HepG2 (cell line): ENCODE results near the gene ZNF483. TPM values are rescaled to one million over a fixed set of nuclear protein-coding genes. Genes with fewer than 3 reads are reported as not detected.

Experiments used
- AGO2 ChIP-seq: fragments of 200-400 bp; formaldehyde crosslinking; optimal IDR thresholded peaks from 2 replicates; pipeline ENCODE3; 2017; ENCODE audit warnings: mild to moderate bottlenecking, low read depth, low read length, moderate library complexity
- ATAD3A ChIP-seq: sonication (generic); formaldehyde crosslinking; IDR thresholded peaks from 2 replicates; pipeline ENCODE4 v1.4.0; 2020; ENCODE audit warnings: missing genetic modification reagents
- FIP1L1 ChIP-seq: fragments of 200-400 bp; formaldehyde crosslinking; IDR thresholded peaks from 2 replicates; pipeline ENCODE4 v1.6.1; 2018; ENCODE audit warnings: low read depth, mild to moderate bottlenecking, low read length, moderate library complexity, borderline replicate concordance; ENCODE audit not compliant: insufficient read depth
- GLI4 ChIP-seq: sonication (generic); formaldehyde crosslinking; IDR thresholded peaks from 2 replicates; pipeline ENCODE4 v1.5.1; 2020; ENCODE audit warnings: missing genetic modification reagents, mild to moderate bottlenecking, moderate library complexity, borderline replicate concordance
- HOXA3 ChIP-seq: sonication (generic); formaldehyde crosslinking; IDR thresholded peaks from 2 replicates; pipeline ENCODE4 v1.5.0; 2020; ENCODE audit warnings: missing genetic modification reagents
- MIER3 ChIP-seq: IDR thresholded peaks from 2 replicates; pipeline ENCODE4 v1.6.1; 2016; ENCODE audit warnings: missing compliant biosample characterization, borderline replicate concordance
- NFIC ChIP-seq: IDR thresholded peaks from 2 replicates; pipeline ENCODE4 v1.6.1; 2012; ENCODE audit warnings: mild to moderate bottlenecking, low read length, inconsistent platforms
- ZEB1 ChIP-seq: IDR thresholded peaks from 2 replicates; pipeline ENCODE4 v1.6.1; 2012; ENCODE audit warnings: mild to moderate bottlenecking, low read depth, inconsistent platforms; ENCODE audit not compliant: insufficient replicate concordance
- ZFP41 ChIP-seq: sonication (generic); formaldehyde crosslinking; IDR thresholded peaks from 2 replicates; pipeline ENCODE4 v1.4.0; 2020; ENCODE audit warnings: mild to moderate bottlenecking, missing genetic modification reagents, borderline replicate concordance
- ZNF549 ChIP-seq: sonication (generic); formaldehyde crosslinking; IDR thresholded peaks from 2 replicates; pipeline ENCODE4 v1.5.0; 2020; ENCODE audit warnings: missing genetic modification reagents
- polyA plus RNA-seq, 8 experiments: library from polyadenylated mRNA; depleted of rRNA in 3 of 8; stranded (reverse) in 7 of 8; unstranded in 1 of 8; fragments of >200 nt; fragmentation: Illumina TruSeq in 4 of 8; extraction: Trizol in 4 of 8; gene quantifications; 2 replicates each; pipeline versions ENCODE4 v1.2.1 to v1.2.3, GENCODE V29; 2011 to 2016; ENCODE audit warnings: low read depth in 4 of 8, missing spikeins in 1 of 8, mixed read lengths in 1 of 8; ENCODE audit not compliant: insufficient read depth in 1 of 8
- total RNA-seq, 5 experiments: library from RNA; depleted of rRNA; stranded (reverse); fragments of >200 nt; fragmentation: Illumina TruSeq; extraction: Trizol; gene quantifications; 2 replicates each; pipeline ENCODE4 v1.2.3, GENCODE V29; 2016; ENCODE audit warnings: low read depth in 1 of 5
- TF ChIP-seq, protein P1 (sequence below): IDR thresholded peaks from 2 replicates; pipeline ENCODE4 v1.6.1; 2018; ENCODE audit warnings: missing genetic modification reagents, mild to moderate bottlenecking, missing compliant biosample characterization
- TF ChIP-seq, protein P2 (sequence below): conservative IDR thresholded peaks from 2 replicates; pipeline ENCODE4 v1.6.1; 2018; ENCODE audit warnings: missing genetic modification reagents
- TF ChIP-seq, protein P3 (sequence below): sonication (generic); formaldehyde crosslinking; IDR thresholded peaks from 2 replicates; pipeline ENCODE4 v1.8.0; 2022; ENCODE audit warnings: mild to moderate bottlenecking, missing genetic modification reagents, moderate library complexity
- TF ChIP-seq, protein P4 (sequence below): sonication (generic); formaldehyde crosslinking; IDR thresholded peaks from 2 replicates; pipeline ENCODE4 v1.5.0; 2020; ENCODE audit warnings: missing genetic modification reagents
- TF ChIP-seq, protein P5 (sequence below): sonication (generic); formaldehyde crosslinking; IDR thresholded peaks from one replicate; pipeline ENCODE4 v1.5.1; 2020; ENCODE audit warnings: mild to moderate bottlenecking, missing genetic modification reagents; ENCODE audit errors: not compliant biosample characterization

The ZNF483 gene
- total and polyA plus RNA-seq, 2 of the 13 experiments (the other 11 are each of a cell fraction or from before 2014, with no cell fraction given) = 2.0 to 9.5 TPM

DNA sequence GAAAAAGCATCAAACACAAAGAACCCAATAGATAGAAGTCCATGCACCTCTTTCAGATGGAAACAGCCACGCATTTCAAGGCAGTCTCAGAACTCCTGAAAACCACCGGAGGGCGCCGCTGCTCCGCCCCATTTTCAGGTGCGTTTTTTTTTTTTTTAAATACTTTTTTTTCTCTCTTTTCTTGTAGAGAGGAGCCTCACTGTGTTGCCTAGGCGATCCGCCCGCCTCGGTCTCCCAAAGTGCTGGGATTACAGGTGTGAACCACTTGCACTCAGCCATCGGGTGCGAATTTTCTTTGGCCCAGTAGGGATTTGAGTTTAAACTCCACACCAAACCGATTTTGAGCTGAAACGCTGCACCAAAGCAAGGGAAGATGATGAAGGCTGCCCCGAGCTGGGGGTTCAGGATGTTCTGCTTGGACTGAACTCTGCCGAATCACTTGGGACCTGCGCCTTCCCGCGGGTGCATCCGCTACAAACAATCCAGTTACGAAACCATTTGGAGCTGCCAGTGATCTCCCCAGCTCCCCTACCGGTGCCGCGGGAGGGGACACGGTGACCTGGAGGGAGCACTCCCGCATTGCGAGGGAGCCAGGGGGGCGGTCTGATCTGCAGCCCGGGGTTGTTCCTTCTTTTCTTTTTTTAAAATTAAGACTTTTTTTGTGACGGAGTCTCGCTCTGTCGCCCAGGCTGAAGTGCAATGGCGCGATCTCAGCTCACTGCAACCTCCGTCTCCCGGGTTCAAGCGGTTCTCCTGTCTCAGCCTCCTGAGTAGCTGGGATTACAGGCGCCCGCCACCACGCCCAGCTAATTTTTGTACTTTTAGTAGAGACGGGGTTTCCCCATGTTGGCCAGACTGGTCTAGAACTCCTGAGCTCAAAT, 73.1 kb downstream of the ZNF483 start (continued):
- TF ChIP-seq, protein P1, sequence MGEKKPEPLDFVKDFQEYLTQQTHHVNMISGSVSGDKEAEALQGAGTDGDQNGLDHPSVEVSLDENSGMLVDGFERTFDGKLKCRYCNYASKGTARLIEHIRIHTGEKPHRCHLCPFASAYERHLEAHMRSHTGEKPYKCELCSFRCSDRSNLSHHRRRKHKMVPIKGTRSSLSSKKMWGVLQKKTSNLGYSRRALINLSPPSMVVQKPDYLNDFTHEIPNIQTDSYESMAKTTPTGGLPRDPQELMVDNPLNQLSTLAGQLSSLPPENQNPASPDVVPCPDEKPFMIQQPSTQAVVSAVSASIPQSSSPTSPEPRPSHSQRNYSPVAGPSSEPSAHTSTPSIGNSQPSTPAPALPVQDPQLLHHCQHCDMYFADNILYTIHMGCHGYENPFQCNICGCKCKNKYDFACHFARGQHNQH (CRISPR knock-in tag) = no peak
- TF ChIP-seq, protein P2, sequence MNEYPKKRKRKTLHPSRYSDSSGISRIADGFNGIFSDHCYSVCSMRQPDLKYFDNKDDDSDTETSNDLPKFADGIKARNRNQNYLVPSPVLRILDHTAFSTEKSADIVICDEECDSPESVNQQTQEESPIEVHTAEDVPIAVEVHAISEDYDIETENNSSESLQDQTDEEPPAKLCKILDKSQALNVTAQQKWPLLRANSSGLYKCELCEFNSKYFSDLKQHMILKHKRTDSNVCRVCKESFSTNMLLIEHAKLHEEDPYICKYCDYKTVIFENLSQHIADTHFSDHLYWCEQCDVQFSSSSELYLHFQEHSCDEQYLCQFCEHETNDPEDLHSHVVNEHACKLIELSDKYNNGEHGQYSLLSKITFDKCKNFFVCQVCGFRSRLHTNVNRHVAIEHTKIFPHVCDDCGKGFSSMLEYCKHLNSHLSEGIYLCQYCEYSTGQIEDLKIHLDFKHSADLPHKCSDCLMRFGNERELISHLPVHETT (CRISPR knock-in tag) = no peak
- TF ChIP-seq MIER3 (CRISPR knock-in tag) (no peak), NFIC (no peak), ZNF549 (CRISPR knock-in tag) (no peak), ZFP41 (CRISPR knock-in tag) (no peak), AGO2 (no peak), ATAD3A (no peak), HOXA3 (CRISPR knock-in tag) (no peak; the same call in 1 of the 2 replicates), GLI4 (CRISPR knock-in tag) (no peak), ZEB1 (no peak), FIP1L1 (no peak)
- TF ChIP-seq, protein P3, sequence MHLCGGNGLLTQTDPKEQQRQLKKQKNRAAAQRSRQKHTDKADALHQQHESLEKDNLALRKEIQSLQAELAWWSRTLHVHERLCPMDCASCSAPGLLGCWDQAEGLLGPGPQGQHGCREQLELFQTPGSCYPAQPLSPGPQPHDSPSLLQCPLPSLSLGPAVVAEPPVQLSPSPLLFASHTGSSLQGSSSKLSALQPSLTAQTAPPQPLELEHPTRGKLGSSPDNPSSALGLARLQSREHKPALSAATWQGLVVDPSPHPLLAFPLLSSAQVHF (CRISPR knock-in tag) = no peak
- TF ChIP-seq, protein P4, sequence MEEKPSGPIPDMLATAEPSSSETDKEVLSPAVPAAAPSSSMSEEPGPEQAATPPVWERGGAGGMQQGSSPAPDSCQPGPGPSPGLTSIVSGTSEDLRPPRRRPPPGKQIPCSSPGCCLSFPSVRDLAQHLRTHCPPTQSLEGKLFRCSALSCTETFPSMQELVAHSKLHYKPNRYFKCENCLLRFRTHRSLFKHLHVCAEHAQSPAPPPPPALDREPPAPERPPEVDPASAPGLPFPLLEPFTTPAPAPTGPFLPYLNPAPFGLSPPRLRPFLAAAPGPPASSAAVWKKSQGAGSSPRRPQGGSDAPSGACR (CRISPR knock-in tag) = no peak
- TF ChIP-seq, protein P5, sequence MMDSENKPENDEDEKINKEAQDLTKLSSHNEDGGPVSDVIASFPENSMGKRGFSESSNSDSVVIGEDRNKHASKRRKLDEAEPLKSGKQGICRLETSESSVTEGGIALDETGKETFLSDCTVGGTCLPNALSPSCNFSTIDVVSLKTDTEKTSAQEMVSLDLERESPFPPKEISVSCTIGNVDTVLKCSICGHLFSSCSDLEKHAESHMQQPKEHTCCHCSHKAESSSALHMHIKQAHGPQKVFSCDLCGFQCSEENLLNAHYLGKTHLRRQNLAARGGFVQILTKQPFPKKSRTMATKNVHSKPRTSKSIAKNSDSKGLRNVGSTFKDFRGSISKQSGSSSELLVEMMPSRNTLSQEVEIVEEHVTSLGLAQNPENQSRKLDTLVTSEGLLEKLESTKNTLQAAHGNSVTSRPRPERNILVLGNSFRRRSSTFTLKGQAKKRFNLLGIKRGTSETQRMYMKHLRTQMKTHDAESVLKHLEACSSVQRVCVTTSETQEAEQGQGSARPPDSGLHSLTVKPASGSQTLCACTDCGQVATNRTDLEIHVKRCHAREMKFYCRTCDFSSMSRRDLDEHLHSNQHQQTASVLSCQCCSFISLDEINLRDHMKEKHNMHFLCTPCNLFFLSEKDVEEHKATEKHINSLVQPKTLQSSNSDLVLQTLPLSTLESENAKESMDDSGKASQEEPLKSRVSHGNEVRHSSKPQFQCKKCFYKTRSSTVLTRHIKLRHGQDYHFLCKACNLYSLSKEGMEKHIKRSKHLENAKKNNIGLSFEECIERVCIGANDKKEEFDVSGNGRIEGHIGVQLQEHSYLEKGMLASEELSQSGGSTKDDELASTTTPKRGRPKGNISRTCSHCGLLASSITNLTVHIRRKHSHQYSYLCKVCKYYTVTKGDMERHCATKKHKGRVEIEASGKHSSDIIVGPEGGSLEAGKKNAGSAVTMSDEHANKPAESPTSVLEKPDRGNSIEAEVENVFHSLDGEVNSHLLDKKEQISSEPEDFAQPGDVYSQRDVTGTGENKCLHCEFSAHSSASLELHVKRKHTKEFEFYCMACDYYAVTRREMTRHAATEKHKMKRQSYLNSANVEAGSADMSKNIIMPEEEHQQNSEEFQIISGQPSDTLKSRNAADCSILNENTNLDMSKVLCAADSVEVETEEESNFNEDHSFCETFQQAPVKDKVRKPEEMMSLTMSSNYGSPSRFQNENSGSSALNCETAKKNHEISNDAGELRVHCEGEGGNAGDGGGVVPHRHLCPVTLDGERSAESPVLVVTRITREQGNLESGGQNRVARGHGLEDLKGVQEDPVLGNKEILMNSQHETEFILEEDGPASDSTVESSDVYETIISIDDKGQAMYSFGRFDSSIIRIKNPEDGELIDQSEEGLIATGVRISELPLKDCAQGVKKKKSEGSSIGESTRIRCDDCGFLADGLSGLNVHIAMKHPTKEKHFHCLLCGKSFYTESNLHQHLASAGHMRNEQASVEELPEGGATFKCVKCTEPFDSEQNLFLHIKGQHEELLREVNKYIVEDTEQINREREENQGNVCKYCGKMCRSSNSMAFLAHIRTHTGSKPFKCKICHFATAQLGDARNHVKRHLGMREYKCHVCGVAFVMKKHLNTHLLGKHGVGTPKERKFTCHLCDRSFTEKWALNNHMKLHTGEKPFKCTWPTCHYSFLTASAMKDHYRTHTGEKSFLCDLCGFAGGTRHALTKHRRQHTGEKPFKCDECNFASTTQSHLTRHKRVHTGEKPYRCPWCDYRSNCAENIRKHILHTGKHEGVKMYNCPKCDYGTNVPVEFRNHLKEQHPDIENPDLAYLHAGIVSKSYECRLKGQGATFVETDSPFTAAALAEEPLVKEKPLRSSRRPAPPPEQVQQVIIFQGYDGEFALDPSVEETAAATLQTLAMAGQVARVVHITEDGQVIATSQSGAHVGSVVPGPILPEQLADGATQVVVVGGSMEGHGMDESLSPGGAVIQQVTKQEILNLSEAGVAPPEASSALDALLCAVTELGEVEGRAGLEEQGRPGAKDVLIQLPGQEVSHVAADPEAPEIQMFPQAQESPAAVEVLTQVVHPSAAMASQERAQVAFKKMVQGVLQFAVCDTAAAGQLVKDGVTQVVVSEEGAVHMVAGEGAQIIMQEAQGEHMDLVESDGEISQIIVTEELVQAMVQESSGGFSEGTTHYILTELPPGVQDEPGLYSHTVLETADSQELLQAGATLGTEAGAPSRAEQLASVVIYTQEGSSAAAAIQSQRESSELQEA (CRISPR knock-in tag) = no peak
